AG08395 (cell line): ENCODE data around the gene CATSPERZ.
A peak's percentile ranks its signal among the peaks of the same experiment; 100 is the strongest.

Experiments used
- DNase-seq: peaks from one replicate; pipeline ENCODE4 v3.0.0; 2012; ENCODE audit warnings: mixed read lengths, low spot score

CATSPERZ gene

GRCh38 chr11:64263947-64264317 lies 36.2 kb upstream of the CATSPERZ start:
- DNase-seq, result no peak

GRCh38 chr11:64264371-64264852 lies 35.7 kb upstream of the CATSPERZ start:
- DNase-seq, result no peak

- no peak for DNase-seq
These were observed 34.7 kb upstream of the CATSPERZ start for GRCh38 chr11:64265176-64266160.

GRCh38 chr11:64266339-64266738 lies 33.8 kb upstream of the CATSPERZ start:
- DNase-seq, result no peak

GRCh38 chr11:64267207-64267945 lies 32.8 kb upstream of the CATSPERZ start:
- no peak for DNase-seq

GRCh38 chr11:64268025-64268892 lies 31.9 kb upstream of the CATSPERZ start:
- DNase-seq, result no peak

GRCh38 chr11:64268893-64269539 lies 31.1 kb upstream of the CATSPERZ start:
- no peak for DNase-seq

- peak; percentile 95 for DNase-seq
These were observed 30.5 kb upstream of the CATSPERZ start for GRCh38 chr11:64269540-64270220.

- no peak for DNase-seq
These were observed 24.9 kb upstream of the CATSPERZ start for GRCh38 chr11:64275031-64275800.

GRCh38 chr11:64275841-64276240 lies 24.3 kb upstream of the CATSPERZ start:
- no peak for DNase-seq

GRCh38 chr11:64276653-64277431 lies 23.3 kb upstream of the CATSPERZ start:
- DNase-seq, result peak; percentile 44

- DNase-seq, result no peak
These were observed 21.5 kb upstream of the CATSPERZ start for GRCh38 chr11:64278576-64279190.

GRCh38 chr11:64281957-64282770 lies 18.0 kb upstream of the CATSPERZ start:
- no peak for DNase-seq

GRCh38 chr11:64283092-64283491 lies 17.1 kb upstream of the CATSPERZ start:
- DNase-seq, result no peak

- DNase-seq, result peak; percentile 99
These were observed 15.9 kb upstream of the CATSPERZ start, which contains the start of gene BAD for GRCh38 chr11:64284048-64284961. Gene BAD, minus strand, starts transcription at chr11:64284665. Its CDS starts 297 bp downstream, at chr11:64284368.
